ENCODE data around the gene NTM. TPM values are rescaled to one million over a fixed set of nuclear protein-coding genes. Genes with fewer than 3 reads are reported as not detected.

NTM gene
- total RNA-seq, 1 experiment from 2014 or later = 0.73 TPM

GRCh38 chr11:131787119-131787518 is 416.7 kb downstream of the NTM start:
- Mint-ChIP-seq H3K36me3 (ENCODE audit: insufficient read depth, unreplicated experiment) (no peaks in the 10 kb centered on the region), H3K4me1 (ENCODE audit: low read depth, unreplicated experiment) (no peaks in the 10 kb centered on the region), H3K4me3 (ENCODE audit: unreplicated experiment) (no peak overlapping the region), H3K9me3 (ENCODE audit: unreplicated experiment) (no peaks in the 10 kb centered on the region), H3K27me3 (ENCODE audit: insufficient read depth, unreplicated experiment) (peaks cover 18% of the 10 kb centered on the region), H3K27ac (ENCODE audit: unreplicated experiment) (no peak overlapping the region)
- Histone ChIP-seq H3K4me3 (ENCODE audit: low read depth, low read length) (no peak overlapping the region), H3K36me3 (ENCODE audit: control insufficient read depth, insufficient read depth, low read length) (no peaks in the 10 kb centered on the region), H3K27me3 (replicated peaks; ENCODE audit: control insufficient read depth, insufficient read depth, low read length) (no peaks in the 10 kb centered on the region), H3K4me1 (no peaks in the 10 kb centered on the region), H3K9me3 (no peaks in the 10 kb centered on the region; the same call in 1 of the 2 replicates)
- intact Hi-C loops (cut with micrococcal nuclease; ENCODE audit: unreplicated experiment) = no loop called here
- ChIA-PET CTCF (no interaction called here), POLR2A (no interaction called here)
- DNase-seq = no peak
- no TSS peak for BruUV-seq (replicated peaks)
- TF ChIP-seq CTCF (IDR thresholded peaks at IDR 0.05; ENCODE audit: insufficient read depth in 1 of 2, low read depth in 1 of 2, low read length in 1 of 2, severe bottlenecking in 1 of 2, unreplicated experiment in 1 of 2) = no peak

GRCh38 chr11:131790586-131790985 is 420.2 kb downstream of the NTM start:
- H3K36me3 ChIP-seq (ENCODE audit: control insufficient read depth, insufficient read depth, low read length) = no peaks in the 10 kb centered on the region
- no peak overlapping the region for H3K27ac Mint-ChIP-seq (ENCODE audit: unreplicated experiment)
- ChIA-PET POLR2A (no interaction called here), CTCF (no interaction called here)
- no peaks in the 10 kb centered on the region for H3K9me3 Mint-ChIP-seq (ENCODE audit: unreplicated experiment)
- no peaks in the 10 kb centered on the region for H3K4me1 Mint-ChIP-seq (ENCODE audit: low read depth, unreplicated experiment)
- H3K27me3 Mint-ChIP-seq (ENCODE audit: insufficient read depth, unreplicated experiment) = peaks cover 20% of the 10 kb centered on the region
- no peaks in the 10 kb centered on the region for H3K4me1 ChIP-seq
- no peak overlapping the region for H3K4me3 Mint-ChIP-seq (ENCODE audit: unreplicated experiment)
- no TSS peak for BruUV-seq (replicated peaks)
- TF ChIP-seq CTCF (IDR thresholded peaks at IDR 0.05; ENCODE audit: insufficient read depth in 1 of 2, low read depth in 1 of 2, low read length in 1 of 2, severe bottlenecking in 1 of 2, unreplicated experiment in 1 of 2) = no peak
- DNase-seq = no peak
- no peak overlapping the region for H3K4me3 ChIP-seq (ENCODE audit: low read depth, low read length)
- no peaks in the 10 kb centered on the region; the same call in 1 of the 2 replicates for H3K9me3 ChIP-seq
- H3K27me3 ChIP-seq (replicated peaks; ENCODE audit: control insufficient read depth, insufficient read depth, low read length) = no peaks in the 10 kb centered on the region
- no peaks in the 10 kb centered on the region for H3K36me3 Mint-ChIP-seq (ENCODE audit: insufficient read depth, unreplicated experiment)
- intact Hi-C loops (cut with micrococcal nuclease; ENCODE audit: unreplicated experiment) = no loop called here

- no peaks in the 10 kb centered on the region for H3K9me3 ChIP-seq
- no peak for TF ChIP-seq CTCF (IDR thresholded peaks at IDR 0.05; ENCODE audit: insufficient read depth in 1 of 2, low read depth in 1 of 2, low read length in 1 of 2, severe bottlenecking in 1 of 2, unreplicated experiment in 1 of 2)
- Mint-ChIP-seq H3K4me3 (ENCODE audit: unreplicated experiment) (no peak overlapping the region), H3K9me3 (ENCODE audit: unreplicated experiment) (no peaks in the 10 kb centered on the region), H3K27me3 (ENCODE audit: insufficient read depth, unreplicated experiment) (peaks cover 26% of the 10 kb centered on the region), H3K36me3 (ENCODE audit: insufficient read depth, unreplicated experiment) (no peaks in the 10 kb centered on the region), H3K4me1 (ENCODE audit: low read depth, unreplicated experiment) (no peaks in the 10 kb centered on the region), H3K27ac (ENCODE audit: unreplicated experiment) (no peak overlapping the region)
- no TSS peak for BruUV-seq (replicated peaks)
- H3K36me3 ChIP-seq (ENCODE audit: control insufficient read depth, insufficient read depth, low read length) = no peaks in the 10 kb centered on the region
- H3K27me3 ChIP-seq (replicated peaks; ENCODE audit: control insufficient read depth, insufficient read depth, low read length) = no peaks in the 10 kb centered on the region
- H3K4me1 ChIP-seq = no peaks in the 10 kb centered on the region
- POLR2A ChIA-PET = no interaction called here
- CTCF ChIA-PET = no interaction called here
- intact Hi-C loops (cut with micrococcal nuclease; ENCODE audit: unreplicated experiment) = no loop called here
- H3K4me3 ChIP-seq (ENCODE audit: low read depth, low read length) = no peak overlapping the region
- DNase-seq = no peak
Observed at GRCh38 chr11:131792243-131792642, 421.8 kb downstream of the NTM start.

All from Caco-2 (cell line).